Loucy (cell line): ENCODE results near the gene DUSP22.

Experiments
- H2AFZ ChIP-seq: fragments of 200-600 bp; sonication (generic); 2 replicates; pipeline ENCODE4 v1.6.0; 2016; ENCODE audit warnings: antibody characterized with exemption, mild to moderate bottlenecking, low read length, moderate library complexity
- H3F3A ChIP-seq: fragments of 200-600 bp; 2 replicates; pipeline ENCODE4 v1.6.0; 2016; ENCODE audit warnings: antibody characterized with exemption, low read depth, mild to moderate bottlenecking
- H3K27me3 ChIP-seq: fragments of 200-600 bp; sonication (generic); 2 replicates; pipeline ENCODE4 v1.6.1; 2014; ENCODE audit warnings: low read length, mild to moderate bottlenecking; ENCODE audit not compliant: insufficient read depth, poor library complexity, severe bottlenecking
- H3K36me3 ChIP-seq: fragments of 200-600 bp; sonication (generic); 2 replicates; pipeline ENCODE4 v1.6.1; 2016; ENCODE audit warnings: low read length; ENCODE audit not compliant: insufficient read depth
- H3K4me1 ChIP-seq: fragments of 200-600 bp; sonication (generic); 2 replicates; pipeline ENCODE4 v1.5.1; 2014; ENCODE audit warnings: low read length, mild to moderate bottlenecking; ENCODE audit not compliant: insufficient read depth, poor library complexity, severe bottlenecking
- H3K4me2 ChIP-seq: fragments of 200-600 bp; sonication (generic); 2 replicates; pipeline ENCODE4 v1.6.0; 2014; ENCODE audit warnings: antibody characterized with exemption, low read length, low read depth, mild to moderate bottlenecking; ENCODE audit not compliant: poor library complexity, severe bottlenecking
- H3K4me3 ChIP-seq: fragments of 200-600 bp; sonication (generic); 2 replicates; pipeline ENCODE4 v1.5.1; 2014; ENCODE audit warnings: low read length, mild to moderate bottlenecking, mixed read lengths; ENCODE audit not compliant: poor library complexity, severe bottlenecking
- H3K79me2 ChIP-seq: fragments of 200-600 bp; sonication (generic); 2 replicates; pipeline ENCODE4 v1.6.1; 2014; ENCODE audit warnings: low read length; ENCODE audit not compliant: insufficient read depth
- H3K9ac ChIP-seq: fragments of 200-600 bp; sonication (generic); 2 replicates; pipeline ENCODE4 v1.6.0; 2014; ENCODE audit warnings: mild to moderate bottlenecking, low read depth, low read length, moderate library complexity; ENCODE audit not compliant: poor library complexity, severe bottlenecking
- H3K9me2 ChIP-seq: fragments of 200-600 bp; sonication (generic); replicated peaks from 2 replicates; pipeline ENCODE4 v1.6.1; 2016; ENCODE audit warnings: low read depth, low read length, mixed read lengths
- H3K9me3 ChIP-seq: fragments of 200-600 bp; sonication (generic); 2 replicates; pipeline ENCODE4 v1.6.1; 2014; ENCODE audit warnings: mild to moderate bottlenecking, antibody characterized with exemption, low read length, low read depth; ENCODE audit not compliant: insufficient read depth
- H4K20me1 ChIP-seq: fragments of 200-600 bp; sonication (generic); 2 replicates; pipeline ENCODE4 v1.6.0; 2014; ENCODE audit warnings: antibody characterized with exemption, low read length, mild to moderate bottlenecking; ENCODE audit not compliant: insufficient read depth, poor library complexity, severe bottlenecking
- CTCF ChIP-seq: fragments of 200-600 bp; sonication (generic); conservative IDR thresholded peaks from 2 replicates; pipeline ENCODE4 v1.5.1; 2014; ENCODE audit warnings: mild to moderate bottlenecking, antibody characterized with exemption, low read length
- EZH2phosphoT487 ChIP-seq: fragments of 200-600 bp; IDR thresholded peaks from 2 replicates; pipeline ENCODE4 v1.6.1; 2018; ENCODE audit warnings: antibody characterized with exemption, mild to moderate bottlenecking, moderate library complexity, borderline replicate concordance

The DUSP22 gene

GRCh38 chr6:340186-340955 lies 48.1 kb downstream of the DUSP22 start:
- Histone ChIP-seq H3K27me3 (no peaks in the 10 kb centered on the region), H3K36me3 (no peaks in the 10 kb centered on the region), H3K79me2 (no peaks in the 10 kb centered on the region), H3K4me3 (no peak overlapping the region), H3F3A (no peaks in the 10 kb centered on the region), H3K9me3 (no peaks in the 10 kb centered on the region), H2AFZ (no peak overlapping the region), H3K9me2 (no peaks in the 10 kb centered on the region), H4K20me1 (no peaks in the 10 kb centered on the region), H3K4me1 (peaks cover 72% of the 10 kb centered on the region), H3K4me2 (peak overlapping the region; percentile 62), H3K9ac (no peak overlapping the region)
- no peak for TF ChIP-seq EZH2phosphoT487
- no peak for TF ChIP-seq CTCF

GRCh38 chr6:340991-341827 lies 48.9 kb downstream of the DUSP22 start:
- no peaks in the 10 kb centered on the region for H3K9me2 ChIP-seq
- no peak overlapping the region for H3K4me2 ChIP-seq
- H3K79me2 ChIP-seq: no peaks in the 10 kb centered on the region
- H2AFZ ChIP-seq: no peak overlapping the region
- H3K4me3 ChIP-seq: no peak overlapping the region
- peaks cover 8% of the 10 kb centered on the region; the same call in 1 of the 2 replicates for H3K36me3 ChIP-seq
- TF ChIP-seq EZH2phosphoT487 (no peak), CTCF (no peak)
- no peaks in the 10 kb centered on the region for H3F3A ChIP-seq
- H4K20me1 ChIP-seq: no peaks in the 10 kb centered on the region
- H3K9me3 ChIP-seq: no peaks in the 10 kb centered on the region
- H3K4me1 ChIP-seq: peaks cover 70% of the 10 kb centered on the region
- H3K27me3 ChIP-seq: no peaks in the 10 kb centered on the region
- no peak overlapping the region for H3K9ac ChIP-seq

- Histone ChIP-seq H3K9ac (no peak overlapping the region), H2AFZ (no peak overlapping the region), H3K79me2 (no peaks in the 10 kb centered on the region), H3F3A (no peaks in the 10 kb centered on the region), H3K4me3 (no peak overlapping the region), H3K9me3 (no peaks in the 10 kb centered on the region), H3K4me2 (peak overlapping the region; percentile 3), H4K20me1 (no peaks in the 10 kb centered on the region), H3K27me3 (no peaks in the 10 kb centered on the region), H3K36me3 (peaks cover 13% of the 10 kb centered on the region; the same call in 1 of the 2 replicates), H3K9me2 (no peaks in the 10 kb centered on the region), H3K4me1 (peaks cover 62% of the 10 kb centered on the region)
- TF ChIP-seq CTCF (no peak), EZH2phosphoT487 (no peak)
Measured at GRCh38 chr6:341914-342831, 49.9 kb downstream of the DUSP22 start.
